Activated B cell treated with CpG ODN at 0.5 μM for 24 hours (primary cell): ENCODE measurements around the gene GJC2. TPM values are rescaled to one million over a fixed set of nuclear protein-coding genes. Genes with fewer than 3 reads are reported as not detected.
"Not testable (repeated sequence)": the region's sequence is repeated elsewhere in the genome, so short reads cannot be mapped to it uniquely, and the experiment has no call there.

Source experiments
- ATAC-seq: fragments of 200-7000 bp; cut with Tn5 transposase; one replicate; pipeline ENCODE4 v1.10.0; 2021; ENCODE audit warnings: low read depth, mild to moderate bottlenecking, moderate library complexity
- CTCF ChIA-PET: fragments of 350-600 bp; sonication (Branson Sonifier 250); formaldehyde crosslinking; loops from one replicate; lab custom pipeline; 2021; ENCODE audit warnings: antibody characterized with exemption; lab: Charles Lee
- POLR2A ChIA-PET: fragments of 350-600 bp; sonication (Branson Sonifier 250); formaldehyde crosslinking; loops from one replicate; lab custom pipeline; 2021; ENCODE audit warnings: antibody characterized with exemption; lab: Charles Lee
- DNase-seq: peaks from one replicate; pipeline ENCODE4 v3.0.0; 2022
- H3K27ac Mint-ChIP-seq: one replicate; pipeline ENCODE4 v1.8.0; 2020; ENCODE audit warnings: mixed read lengths
- H3K27me3 Mint-ChIP-seq: one replicate; pipeline ENCODE4 v1.8.0; 2021; ENCODE audit warnings: mixed read lengths
- H3K36me3 Mint-ChIP-seq: one replicate; pipeline ENCODE4 v1.8.0; 2021; ENCODE audit warnings: low read depth, mixed read lengths
- H3K4me1 Mint-ChIP-seq: one replicate; pipeline ENCODE4 v1.8.0; 2021; ENCODE audit warnings: mixed read lengths
- H3K4me3 Mint-ChIP-seq: one replicate; pipeline ENCODE4 v1.8.0; 2020; ENCODE audit warnings: mild to moderate bottlenecking, mixed read lengths
- H3K9me3 Mint-ChIP-seq: one replicate; pipeline ENCODE4 v1.8.0; 2020; ENCODE audit warnings: mixed read lengths
- CTCF ChIP-seq: fragments of 200-600 bp; IDR thresholded peaks from one replicate; pipeline ENCODE4 v1.8.0; 2022; ENCODE audit warnings: antibody characterized with exemption, mild to moderate bottlenecking
- intact Hi-C: fragments of 100-400 bp; cut with micrococcal nuclease; formaldehyde crosslinking; loops from one replicate; pipeline ENCODE4 v1.15.1; 2024
- total RNA-seq: library from RNA; stranded (reverse); gene quantifications from 2 replicates; pipeline ENCODE4 v1.2.3, GENCODE V29; 2022

Gene GJC2
- total RNA-seq, 1 donor from 2014 or later, result 0.35 TPM

GRCh38 chr1:228181645-228182034 lies 31.9 kb downstream of the GJC2 start:
- Mint-ChIP-seq H3K36me3 (peaks cover 6% of the 10 kb centered on the region), H3K4me1 (peaks cover 3% of the 10 kb centered on the region), H3K9me3 (no peaks in the 10 kb centered on the region), H3K27me3 (no peaks in the 10 kb centered on the region), H3K27ac (no peak overlapping the region), H3K4me3 (no peak overlapping the region)
- ChIA-PET POLR2A (no interaction called here), CTCF (no interaction called here)
- intact Hi-C loops, result loop anchor here (2.0 kb wide), 1 partner anchor 51 kb away; no protein-coding TSS in a partner anchor
- ATAC-seq (no peak), DNase-seq (no peak)
- TF ChIP-seq CTCF, result no peak

- POLR2A ChIA-PET, result no interaction called here
- CTCF ChIA-PET, result no interaction called here
- TF ChIP-seq CTCF, result no peak
Observed at GRCh38 chr1:228182296-228183030, 32.7 kb downstream of the GJC2 start.

GRCh38 chr1:228184152-228184551 lies 34.4 kb downstream of the GJC2 start:
- no peak overlapping the region for H3K4me3 Mint-ChIP-seq
- H3K36me3 Mint-ChIP-seq, result peaks cover 4% of the 10 kb centered on the region
- peaks cover 3% of the 10 kb centered on the region for H3K4me1 Mint-ChIP-seq
- H3K9me3 Mint-ChIP-seq, result peaks cover 2% of the 10 kb centered on the region
- intact Hi-C loops, result no loop called here
- DNase-seq (no peak), ATAC-seq (no peak)
- TF ChIP-seq CTCF, result no peak
- ChIA-PET POLR2A (no interaction called here), CTCF (no interaction called here)
- no peaks in the 10 kb centered on the region for H3K27me3 Mint-ChIP-seq
- no peak overlapping the region for H3K27ac Mint-ChIP-seq

More at GRCh38 chr1:228182296-228183030, 32.7 kb downstream of the GJC2 start:
- DNase-seq (no peak), ATAC-seq (no peak)
- Mint-ChIP-seq H3K9me3 (no peaks in the 10 kb centered on the region), H3K27ac (no peak overlapping the region), H3K4me1 (peaks cover 3% of the 10 kb centered on the region), H3K36me3 (peaks cover 6% of the 10 kb centered on the region), H3K27me3 (no peaks in the 10 kb centered on the region), H3K4me3 (no peak overlapping the region)
- intact Hi-C loops, result no loop called here

GRCh38 chr1:228185641-228185965 lies 35.9 kb downstream of the GJC2 start:
- ChIA-PET POLR2A (no interaction called here), CTCF (no interaction called here)
- Mint-ChIP-seq H3K27me3 (no peaks in the 10 kb centered on the region), H3K36me3 (peaks cover 4% of the 10 kb centered on the region), H3K4me3 (no peak overlapping the region), H3K4me1 (no peaks in the 10 kb centered on the region), H3K9me3 (peaks cover 2% of the 10 kb centered on the region), H3K27ac (no peak overlapping the region)
- DNase-seq, result no peak
- intact Hi-C loops, result no loop called here
- no peak for ATAC-seq
- no peak for TF ChIP-seq CTCF

- intact Hi-C loops, ATAC-seq, H3K27ac Mint-ChIP-seq, DNase-seq, H3K36me3 Mint-ChIP-seq, H3K27me3 Mint-ChIP-seq, H3K4me1 Mint-ChIP-seq, POLR2A ChIA-PET, H3K4me3 Mint-ChIP-seq, H3K9me3 Mint-ChIP-seq, CTCF ChIA-PET: not testable (repeated sequence)
Observed at GRCh38 chr1:228188249-228188648, 38.5 kb downstream of the GJC2 start.

GRCh38 chr1:228190182-228190581 lies 40.5 kb downstream of the GJC2 start:
- no peak overlapping the region for H3K27ac Mint-ChIP-seq
- H3K4me3 Mint-ChIP-seq, result no peak overlapping the region
- H3K36me3 Mint-ChIP-seq, result no peaks in the 10 kb centered on the region
- intact Hi-C loops, result no loop called here
- H3K9me3 Mint-ChIP-seq, result peaks cover 2% of the 10 kb centered on the region
- ATAC-seq (no peak), DNase-seq (no peak)
- no peak for TF ChIP-seq CTCF
- ChIA-PET CTCF (no interaction called here), POLR2A (no interaction called here)
- H3K4me1 Mint-ChIP-seq, result no peaks in the 10 kb centered on the region
- no peaks in the 10 kb centered on the region for H3K27me3 Mint-ChIP-seq
